ENCODE data around the gene CSRNP3.

Gene CSRNP3

DNA sequence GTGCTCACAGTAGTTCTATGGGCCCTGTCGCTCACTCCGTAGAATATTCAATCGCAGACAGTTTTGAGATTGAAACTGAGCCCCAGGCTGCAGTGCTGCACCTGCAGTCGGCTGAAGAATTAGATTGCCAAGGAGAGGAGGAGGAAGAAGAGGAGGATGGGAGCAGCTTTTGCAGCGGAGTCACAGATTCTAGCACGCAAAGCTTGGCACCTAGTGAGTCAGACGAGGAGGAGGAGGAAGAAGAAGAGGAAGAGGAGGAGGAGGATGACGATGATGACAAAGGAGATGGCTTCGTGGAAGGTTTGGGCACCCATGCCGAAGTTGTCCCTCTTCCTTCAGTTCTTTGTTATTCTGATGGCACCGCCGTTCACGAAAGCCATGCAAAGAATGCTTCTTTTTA is 209.4 kb downstream of the CSRNP3 start:
- DNase-seq (ENCODE audit: low read depth in 2 of 3, low spot score in 1 of 3), result no peak

DNA sequence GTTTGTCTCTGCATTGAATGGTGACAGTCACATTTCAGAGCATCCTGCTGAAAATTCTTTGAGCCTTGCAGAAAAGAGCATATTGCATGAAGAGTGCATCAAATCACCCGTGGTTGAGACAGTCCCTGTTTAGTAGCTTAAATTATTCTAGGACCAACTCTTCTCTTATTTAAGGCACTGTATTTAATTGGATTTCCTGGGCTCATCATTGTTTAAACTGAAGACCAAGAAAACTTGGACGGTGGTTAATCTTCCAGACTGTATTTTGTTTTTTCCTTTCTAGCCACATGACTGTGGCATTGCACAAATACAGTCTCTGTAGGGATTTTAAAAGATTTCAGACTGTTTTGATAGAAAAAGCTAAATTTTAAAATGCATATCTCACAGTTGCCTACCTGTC is 210.1 kb downstream of the CSRNP3 start:
- no peak for DNase-seq (ENCODE audit: low read depth in 2 of 3, low spot score in 1 of 3)

DNA sequence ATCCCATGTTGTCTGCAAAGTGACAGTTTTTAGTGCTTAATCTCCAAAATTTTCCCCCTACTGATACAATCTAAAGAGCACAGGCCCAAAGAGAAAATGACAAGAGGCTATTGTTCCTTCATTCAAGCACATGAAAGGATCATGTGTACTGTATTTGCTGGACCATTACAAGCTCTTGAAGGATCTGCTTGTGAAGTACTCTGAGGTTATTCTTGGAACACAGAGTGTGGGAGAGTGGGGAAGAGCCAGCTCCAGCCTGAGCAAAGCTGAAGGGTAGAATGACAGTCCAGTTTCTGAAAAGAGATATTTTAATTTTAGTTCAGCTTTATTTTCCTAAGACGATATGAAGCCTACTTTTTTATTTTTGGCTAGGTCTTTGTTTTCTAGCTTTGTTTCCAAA is 212.3 kb downstream of the CSRNP3 start:
- DNase-seq (ENCODE audit: low read depth in 2 of 3, low spot score in 1 of 3), result no peak

DNA sequence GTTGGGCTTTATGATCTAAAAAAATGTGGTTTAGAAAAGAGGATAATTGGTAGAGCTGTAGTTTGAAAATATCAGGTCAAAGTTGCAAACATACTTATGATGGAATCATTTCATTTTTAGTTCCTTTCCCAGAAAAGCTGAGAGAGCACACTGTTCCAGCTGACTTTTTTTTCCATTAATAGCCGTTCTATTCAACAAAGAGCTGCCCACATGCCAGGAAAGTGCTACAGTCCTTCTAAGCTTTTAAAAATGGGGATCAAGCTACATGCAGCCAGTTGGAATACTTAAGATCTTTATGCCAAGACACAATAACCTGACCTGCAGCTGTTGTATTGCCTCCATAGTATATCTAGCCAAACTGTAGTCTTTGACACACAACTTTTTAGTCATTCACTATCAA is 213.0 kb downstream of the CSRNP3 start:
- no peak for DNase-seq (ENCODE audit: low read depth in 2 of 3, low spot score in 1 of 3)

DNA sequence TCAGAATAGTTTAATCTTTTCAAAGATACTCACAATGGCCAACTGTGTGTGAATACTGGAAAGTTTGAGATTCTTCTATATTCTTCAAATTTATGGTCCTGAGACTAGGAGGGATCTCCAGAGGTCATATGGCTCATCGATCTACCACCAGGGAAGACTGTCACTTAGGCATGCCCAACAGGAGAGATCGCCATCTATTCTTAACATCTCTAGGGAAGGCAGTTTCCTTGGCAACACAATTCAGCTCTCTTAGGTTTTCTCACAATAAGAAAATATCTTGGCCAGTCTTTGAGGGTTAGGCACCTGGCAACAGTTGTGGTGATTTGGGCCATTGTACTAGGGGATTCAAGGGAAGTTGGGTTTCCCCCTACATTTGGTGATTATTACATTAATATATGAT is 217.3 kb downstream of the CSRNP3 start:
- DNase-seq (ENCODE audit: low read depth in 2 of 3, low spot score in 1 of 3), result no peak

DNA sequence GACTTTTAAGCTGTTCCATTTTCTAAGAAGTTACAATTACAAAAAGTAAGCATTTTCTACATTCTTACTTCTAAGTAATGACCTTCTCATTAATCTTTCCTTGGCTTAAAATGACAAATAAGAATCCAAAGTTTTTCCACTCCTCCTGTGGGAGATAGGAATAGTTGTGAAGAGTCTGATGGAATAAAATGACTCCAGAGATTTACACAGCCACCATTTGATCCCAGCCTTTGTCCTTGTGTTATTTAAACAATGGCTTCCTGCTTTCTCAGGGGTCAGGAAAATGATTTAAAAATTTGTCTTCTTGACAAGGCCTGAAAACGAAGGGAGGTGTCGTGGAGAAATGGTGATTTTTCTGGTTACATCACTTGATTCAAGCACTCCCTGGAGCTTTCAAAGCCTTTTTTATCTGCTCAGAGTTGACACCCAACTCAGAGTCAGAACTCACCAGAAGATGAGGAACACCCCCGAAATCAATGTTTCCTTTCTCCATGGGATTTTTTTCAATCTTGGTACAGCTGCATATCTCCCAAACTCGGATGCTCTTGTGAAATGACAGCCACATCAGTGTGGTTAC is 218.0 kb downstream of the CSRNP3 start:
- no peak for DNase-seq (ENCODE audit: low read depth in 2 of 3, low spot score in 1 of 3)

DNA sequence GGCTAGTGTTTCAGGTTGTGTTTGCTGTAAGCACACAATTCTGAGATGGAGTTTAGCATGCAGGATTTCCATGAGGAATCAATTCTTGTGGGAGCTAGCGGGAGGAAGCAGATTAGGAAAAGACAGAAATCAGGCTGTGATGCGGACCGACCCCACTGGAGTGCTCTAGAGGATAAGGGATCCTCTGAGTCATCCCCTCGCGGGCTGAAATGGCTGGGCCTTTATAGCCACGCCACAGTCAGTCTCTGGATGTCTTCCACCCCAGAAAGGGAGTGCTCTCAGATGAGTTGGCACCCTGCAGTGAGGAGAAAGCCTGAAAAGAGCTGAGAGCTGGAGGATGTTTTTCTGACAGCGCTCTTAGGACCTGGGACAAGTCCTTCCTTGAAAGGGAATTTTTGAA is 222.1 kb downstream of the CSRNP3 start:
- DNase-seq (ENCODE audit: low read depth in 2 of 3, low spot score in 1 of 3), result no peak

DNA sequence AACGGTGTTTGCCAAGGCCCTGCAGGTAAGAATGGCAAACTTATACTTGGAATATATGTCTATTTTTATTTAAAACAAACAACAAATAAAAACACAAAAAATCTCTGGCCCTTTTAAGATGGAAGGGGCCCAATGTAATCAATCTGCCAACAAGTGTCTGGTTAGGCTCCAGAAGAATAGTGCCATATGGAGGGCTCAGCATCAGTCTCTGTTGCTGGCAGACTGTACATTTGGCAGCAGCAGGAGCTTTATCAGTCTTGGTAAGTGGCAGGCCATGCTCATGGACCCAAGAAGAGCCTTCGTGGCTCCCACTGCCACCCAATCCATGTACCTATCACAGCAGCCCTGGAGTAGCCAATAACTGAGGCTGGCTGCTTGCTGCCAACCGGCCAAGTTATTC is 223.4 kb downstream of the CSRNP3 start:
- DNase-seq (ENCODE audit: low read depth in 2 of 3, low spot score in 1 of 3), result no peak

DNA sequence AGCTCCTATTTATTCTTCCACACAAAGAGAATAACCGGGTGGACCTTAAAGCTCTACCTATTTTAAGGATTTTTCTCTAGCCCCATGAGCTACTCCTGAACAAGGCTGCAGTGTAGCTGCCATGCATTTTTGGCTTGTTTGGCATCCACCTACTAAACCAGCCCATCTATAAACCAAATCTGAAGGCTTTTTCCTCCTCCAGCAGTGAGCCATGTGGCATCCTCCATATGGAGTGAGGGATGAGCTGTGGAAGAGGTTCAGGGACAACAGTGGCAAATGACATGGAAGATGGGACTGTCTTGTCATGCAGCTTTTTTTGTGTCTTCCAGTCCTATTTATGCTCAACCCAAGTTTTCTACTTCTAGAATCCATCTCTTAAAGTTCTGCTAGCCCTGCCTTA is 224.3 kb downstream of the CSRNP3 start:
- DNase-seq (ENCODE audit: low read depth in 2 of 3, low spot score in 1 of 3), result no peak

DNA sequence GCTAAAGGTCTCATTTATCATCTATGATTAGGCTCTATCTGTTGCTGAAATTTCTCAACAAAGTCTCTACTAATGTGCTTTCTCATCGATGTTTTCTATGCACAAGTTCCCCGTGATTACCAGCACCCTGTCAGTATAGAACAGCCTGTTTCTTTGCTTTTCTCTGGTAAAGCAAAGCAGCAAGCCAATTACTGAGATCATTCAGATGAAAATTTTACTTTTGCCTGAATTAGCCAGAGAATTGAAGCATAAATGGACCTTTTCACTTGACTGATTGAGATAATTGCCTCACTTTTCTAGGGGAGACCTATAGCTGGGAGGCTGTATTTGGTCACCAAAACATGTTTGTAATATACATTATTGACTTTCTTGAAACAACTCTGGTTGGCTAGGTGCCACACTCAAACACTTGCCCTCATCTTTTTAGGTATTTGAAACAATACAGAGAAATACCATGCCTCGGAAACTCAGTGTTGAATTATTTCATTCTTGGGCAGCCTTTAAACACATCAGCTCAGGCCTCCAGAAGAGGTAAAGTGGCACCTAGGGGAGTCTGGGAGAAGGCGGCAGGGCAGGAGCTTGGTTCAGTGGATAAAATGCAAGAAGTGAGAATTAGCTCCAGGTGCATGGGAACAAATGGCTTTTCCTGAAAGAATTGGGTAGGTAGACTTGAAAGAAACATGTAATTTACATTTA is 228.4 kb downstream of the CSRNP3 start:
- no peak for DNase-seq (ENCODE audit: low read depth in 2 of 3, low spot score in 1 of 3)

DNA sequence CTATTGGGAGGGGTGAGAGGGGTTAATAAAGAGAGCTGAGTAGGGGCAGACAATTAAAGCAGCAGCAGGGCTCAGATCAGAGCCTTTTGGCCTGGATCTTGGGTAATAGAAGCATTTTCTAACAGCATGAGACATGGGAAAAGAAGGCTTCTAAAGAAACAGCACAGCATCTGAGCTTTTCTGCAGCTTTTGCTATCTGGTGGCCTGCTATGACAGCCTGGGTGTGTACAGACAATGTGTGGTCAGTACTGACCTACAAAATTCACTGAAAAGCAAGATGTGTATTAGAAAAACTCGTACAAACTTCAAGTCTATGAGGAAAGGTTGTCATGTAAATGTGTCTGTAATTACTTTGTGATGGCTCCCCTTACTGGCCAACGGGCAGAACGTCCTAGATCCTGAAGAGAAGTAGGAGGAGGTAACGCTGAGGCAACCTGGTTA is 229.0 kb downstream of the CSRNP3 start:
- DNase-seq (ENCODE audit: low read depth in 2 of 3, low spot score in 1 of 3), result no peak

DNA sequence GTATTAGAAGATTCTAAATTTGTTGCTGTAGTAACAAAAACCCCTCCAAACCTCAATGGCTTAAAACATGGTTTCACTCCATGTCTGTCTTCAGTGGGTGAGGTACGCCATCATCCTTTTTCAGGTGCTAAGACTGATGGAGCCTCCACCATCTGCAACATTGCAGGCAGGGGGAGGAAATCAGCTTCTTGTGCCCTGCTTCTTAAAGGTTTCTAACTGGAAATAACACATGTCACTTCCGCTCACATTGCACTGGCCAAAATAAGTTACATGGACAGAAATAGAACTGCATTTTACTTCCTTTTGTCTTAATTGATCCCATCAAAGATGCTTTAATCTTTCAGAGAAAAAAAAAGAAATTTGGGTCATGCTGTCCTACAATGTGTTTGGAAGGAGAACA is 230.4 kb downstream of the CSRNP3 start:
- no peak for DNase-seq (ENCODE audit: low read depth in 2 of 3, low spot score in 1 of 3)

DNA sequence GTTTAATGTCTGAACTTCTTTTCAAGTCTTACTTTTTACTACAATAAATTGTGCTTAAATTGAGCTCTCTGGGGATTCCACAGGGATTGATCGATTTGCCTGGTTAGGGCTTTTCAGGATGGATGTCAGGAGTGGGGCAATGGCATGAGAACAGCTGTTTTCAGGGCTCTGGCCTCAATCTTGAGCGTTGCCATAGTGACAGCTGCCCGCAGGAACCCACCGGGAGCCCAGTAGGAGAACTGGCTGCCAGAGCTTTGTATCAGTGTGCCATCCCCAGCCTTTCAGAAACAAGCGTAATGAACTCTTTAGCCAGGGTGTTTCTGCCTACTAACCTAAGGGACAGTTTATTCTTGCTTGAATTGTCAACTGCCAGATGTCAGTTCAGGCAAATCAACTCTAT is 231.0 kb downstream of the CSRNP3 start:
- no peak for DNase-seq (ENCODE audit: low read depth in 2 of 3, low spot score in 1 of 3)

DNA sequence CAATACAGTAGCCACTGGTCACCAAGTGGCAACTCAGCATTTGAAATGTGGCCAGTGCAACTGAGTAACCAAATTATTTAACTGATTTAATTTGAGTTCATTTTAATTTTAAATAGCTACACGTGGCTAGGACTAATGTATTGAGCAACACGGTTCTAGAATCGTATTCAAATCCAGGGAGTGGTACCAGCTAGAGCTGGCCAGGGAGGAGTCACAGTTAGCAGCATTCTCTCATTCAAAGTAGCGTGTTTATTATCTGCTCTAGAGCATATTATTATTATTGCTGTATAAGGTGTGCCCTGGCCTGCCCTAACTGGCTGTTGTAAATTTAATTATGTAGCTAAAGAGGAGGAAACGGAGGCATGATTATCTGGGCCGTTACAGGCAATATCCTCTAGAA is 231.6 kb downstream of the CSRNP3 start:
- DNase-seq (ENCODE audit: low read depth in 2 of 3, low spot score in 1 of 3), result no peak

DNA sequence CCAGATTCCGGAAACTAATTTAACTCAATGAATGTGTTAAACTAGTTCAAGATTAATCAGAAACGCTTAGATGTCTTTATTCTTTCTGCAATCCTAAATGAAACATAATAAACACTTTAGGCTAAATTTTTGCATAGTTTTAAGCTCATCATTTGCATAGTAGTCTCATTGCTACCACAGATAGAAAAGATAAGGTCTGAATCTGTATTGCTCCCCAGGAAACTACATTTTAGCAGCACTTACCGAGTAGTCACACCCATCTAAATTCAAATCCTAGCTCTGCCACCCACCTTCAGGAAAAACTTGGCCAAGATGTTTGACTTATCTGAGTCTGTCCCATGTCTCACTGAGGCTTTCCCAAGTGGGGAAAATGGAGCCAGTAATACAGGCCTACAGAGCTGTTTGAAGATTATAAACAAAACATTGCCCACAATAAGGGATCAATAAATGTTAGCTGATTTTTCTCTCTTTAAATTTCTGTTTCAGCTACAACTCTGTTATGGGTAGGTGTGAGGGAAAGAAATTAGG is 237.5 kb downstream of the CSRNP3 start:
- no peak for DNase-seq (ENCODE audit: low read depth in 2 of 3, low spot score in 1 of 3)

DNA sequence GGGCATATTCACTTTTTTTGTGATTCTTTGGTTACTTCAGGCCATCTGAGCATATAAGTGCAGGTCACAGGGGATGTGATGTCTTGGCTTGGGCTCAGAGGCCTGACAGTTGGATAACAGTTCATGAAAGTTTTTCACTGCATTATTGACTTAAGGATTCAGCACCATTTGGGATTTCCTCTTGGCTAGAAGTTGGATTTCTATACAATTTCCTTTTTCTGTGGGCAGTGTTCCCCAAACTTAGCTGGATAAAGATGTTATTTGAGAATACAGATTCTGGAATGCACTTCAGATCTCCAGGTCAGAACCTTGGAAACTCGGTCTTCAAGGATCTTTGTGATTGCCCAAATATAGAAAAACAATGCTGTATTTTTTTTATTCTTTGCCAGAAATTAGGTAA is 246.6 kb downstream of the CSRNP3 start:
- DNase-seq (ENCODE audit: low read depth in 2 of 3, low spot score in 1 of 3), result no peak

DNA sequence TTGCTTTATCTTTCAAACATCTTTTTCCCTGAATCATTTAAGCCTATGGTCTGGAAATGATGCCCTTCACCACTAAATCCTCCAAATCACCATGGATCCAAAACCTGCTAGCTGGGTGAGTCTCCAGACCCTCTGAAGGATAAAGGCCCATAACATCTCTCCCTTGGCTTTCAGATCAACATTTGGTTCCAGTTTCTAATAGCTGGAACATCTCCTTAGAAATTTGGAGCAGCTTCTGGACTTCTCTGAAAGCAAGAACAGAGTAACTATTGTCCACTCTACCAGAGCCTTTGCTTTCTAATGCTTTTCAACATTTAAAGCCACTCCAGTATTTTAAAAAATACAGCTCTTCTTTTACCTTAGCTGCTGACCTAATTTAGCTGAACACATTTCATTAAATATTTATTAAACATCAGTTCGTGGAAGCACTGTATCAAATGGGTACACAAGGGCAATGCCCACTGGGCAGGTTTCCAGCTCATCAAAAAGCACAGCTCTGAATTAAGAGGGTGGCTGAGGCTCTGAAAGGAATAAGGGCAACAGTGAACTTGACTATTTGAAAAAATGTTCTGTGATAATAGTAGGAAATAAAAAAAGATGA is 249.2 kb downstream of the CSRNP3 start:
- DNase-seq (ENCODE audit: low read depth in 2 of 3, low spot score in 1 of 3), result no peak

DNA sequence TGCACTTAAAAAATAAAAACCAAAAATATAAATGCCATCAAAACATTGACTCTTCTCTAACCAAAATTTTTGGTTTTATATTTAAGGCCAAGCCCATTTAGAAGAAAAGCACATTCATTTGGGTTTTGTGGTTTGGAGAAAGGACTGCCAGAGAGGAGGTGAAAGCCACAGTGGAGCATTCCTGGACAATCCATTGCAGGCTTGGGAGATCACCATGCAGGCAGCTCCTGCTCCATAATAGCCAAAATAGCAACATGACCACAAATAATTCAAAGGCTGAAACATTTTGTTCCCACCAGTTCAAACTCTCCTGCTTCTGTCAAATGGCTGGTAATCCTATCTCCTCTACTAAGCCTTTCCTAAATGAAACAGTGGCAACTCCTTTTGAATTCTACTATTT is 251.0 kb downstream of the CSRNP3 start:
- DNase-seq (ENCODE audit: low read depth in 2 of 3, low spot score in 1 of 3), result no peak

DNA sequence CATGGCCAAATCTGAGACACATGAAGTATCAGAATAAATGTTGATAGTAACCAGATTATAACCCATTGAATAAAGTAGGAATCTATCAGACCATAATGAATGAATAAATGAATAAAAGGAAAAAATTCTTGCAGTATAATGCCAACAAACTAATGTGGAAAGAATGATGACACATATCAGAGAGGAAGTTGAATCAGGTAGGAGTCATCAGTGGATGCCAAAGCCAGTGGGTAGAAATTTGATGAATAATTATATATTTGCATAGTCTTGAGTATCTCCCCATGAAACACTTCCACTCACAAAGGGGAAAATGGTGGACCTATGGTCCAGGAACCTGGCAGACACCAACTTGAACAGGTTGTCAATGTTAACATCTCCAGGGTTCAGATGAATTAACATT is 255.9 kb downstream of the CSRNP3 start:
- no peak for DNase-seq (ENCODE audit: low read depth in 2 of 3, low spot score in 1 of 3)

Measured in stimulated activated CD4-positive, alpha-beta T cell treated with anti-CD3 and anti-CD28 coated beads, Interleukin-12 subunit alpha, Interleukin-12 subunit beta, amount 100 ng/mL, for 48 hours (primary cell).